Progenitor cell of endocrine pancreas (in vitro differentiated cells): Measurements from ENCODE around the gene TANC1. TPM values are rescaled to one million over a fixed set of nuclear protein-coding genes. Genes with fewer than 3 reads are reported as not detected.

Source experiments
- DNase-seq: peaks from one replicate; pipeline ENCODE4 v3.0.0; 2021; ENCODE audit warnings: low spot score; ENCODE audit not compliant: unreplicated experiment
- H3K27ac Mint-ChIP-seq: 2 replicates; pipeline ENCODE4 v1.8.0; 2021; ENCODE audit warnings: mild to moderate bottlenecking, moderate library complexity, mixed read lengths
- H3K27me3 Mint-ChIP-seq: 2 replicates; pipeline ENCODE4 v1.8.0; 2021; ENCODE audit warnings: mixed read lengths
- H3K36me3 Mint-ChIP-seq: 2 replicates; pipeline ENCODE4 v1.8.0; 2022; ENCODE audit warnings: mixed read lengths; ENCODE audit not compliant: insufficient read depth
- H3K4me1 Mint-ChIP-seq: 2 replicates; pipeline ENCODE4 v1.8.0; 2021; ENCODE audit warnings: low read depth, mixed read lengths
- H3K4me3 Mint-ChIP-seq: 2 replicates; pipeline ENCODE4 v1.8.0; 2021; ENCODE audit warnings: low read depth, mild to moderate bottlenecking, moderate library complexity, mixed read lengths
- H3K9me3 Mint-ChIP-seq: 2 replicates; pipeline ENCODE4 v1.8.0; 2021; ENCODE audit warnings: low read depth, mixed read lengths
- total RNA-seq: library from RNA; stranded (reverse); gene quantifications from 2 replicates; pipeline ENCODE4 v1.2.1, GENCODE V29; 2021
- TF ChIP-seq, protein P1 (sequence below): fragments of 200-600 bp; sonication (generic); IDR thresholded peaks from one replicate; pipeline ENCODE4 v1.5.0; 2021; ENCODE audit warnings: antibody characterized with exemption, mild to moderate bottlenecking; ENCODE audit not compliant: unreplicated experiment

Gene TANC1
- total RNA-seq, 1 donor from 2014 or later: 29.8 TPM

DNA sequence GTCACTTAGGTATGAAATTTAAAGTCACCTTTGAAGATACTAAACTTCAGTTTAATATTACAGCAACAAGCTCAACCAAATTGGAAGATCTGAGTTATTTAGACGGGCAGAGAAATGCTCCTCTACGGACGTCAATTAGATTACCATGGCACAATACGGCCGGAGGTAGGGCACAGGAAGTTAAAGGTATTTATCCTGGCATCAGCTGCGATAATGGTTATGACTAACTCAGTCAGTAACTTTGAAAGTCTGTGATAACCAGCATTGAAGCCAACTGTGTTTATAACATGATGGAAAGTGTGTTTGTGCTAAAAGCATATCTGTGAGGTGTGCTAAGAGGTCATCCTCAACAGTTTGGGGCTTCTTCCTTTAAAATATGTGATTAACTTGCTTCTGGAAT, 200.7 kb downstream of the TANC1 start:
- TF ChIP-seq, protein P1, sequence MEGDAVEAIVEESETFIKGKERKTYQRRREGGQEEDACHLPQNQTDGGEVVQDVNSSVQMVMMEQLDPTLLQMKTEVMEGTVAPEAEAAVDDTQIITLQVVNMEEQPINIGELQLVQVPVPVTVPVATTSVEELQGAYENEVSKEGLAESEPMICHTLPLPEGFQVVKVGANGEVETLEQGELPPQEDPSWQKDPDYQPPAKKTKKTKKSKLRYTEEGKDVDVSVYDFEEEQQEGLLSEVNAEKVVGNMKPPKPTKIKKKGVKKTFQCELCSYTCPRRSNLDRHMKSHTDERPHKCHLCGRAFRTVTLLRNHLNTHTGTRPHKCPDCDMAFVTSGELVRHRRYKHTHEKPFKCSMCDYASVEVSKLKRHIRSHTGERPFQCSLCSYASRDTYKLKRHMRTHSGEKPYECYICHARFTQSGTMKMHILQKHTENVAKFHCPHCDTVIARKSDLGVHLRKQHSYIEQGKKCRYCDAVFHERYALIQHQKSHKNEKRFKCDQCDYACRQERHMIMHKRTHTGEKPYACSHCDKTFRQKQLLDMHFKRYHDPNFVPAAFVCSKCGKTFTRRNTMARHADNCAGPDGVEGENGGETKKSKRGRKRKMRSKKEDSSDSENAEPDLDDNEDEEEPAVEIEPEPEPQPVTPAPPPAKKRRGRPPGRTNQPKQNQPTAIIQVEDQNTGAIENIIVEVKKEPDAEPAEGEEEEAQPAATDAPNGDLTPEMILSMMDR: no peak
- no peak for DNase-seq
- Mint-ChIP-seq H3K36me3 (peaks cover 28% of the 10 kb centered on the region), H3K27ac (no peak overlapping the region), H3K4me1 (no peaks in the 10 kb centered on the region), H3K27me3 (no peaks in the 10 kb centered on the region), H3K9me3 (no peaks in the 10 kb centered on the region), H3K4me3 (no peak overlapping the region)

- Mint-ChIP-seq H3K27me3 (no peaks in the 10 kb centered on the region), H3K36me3 (peaks cover 21% of the 10 kb centered on the region), H3K4me1 (peaks cover 9% of the 10 kb centered on the region), H3K9me3 (no peaks in the 10 kb centered on the region), H3K4me3 (no peak overlapping the region), H3K27ac (no peak overlapping the region)
- DNase-seq: no peak
- TF ChIP-seq, protein P1: no peak
These were observed 204.0 kb downstream of the TANC1 start for GRCh38 chr2:159172403-159172802.

GRCh38 chr2:159174759-159175158, 206.3 kb downstream of the TANC1 start:
- TF ChIP-seq, protein P1: no peak
- no peaks in the 10 kb centered on the region for H3K27me3 Mint-ChIP-seq
- no peak overlapping the region for H3K27ac Mint-ChIP-seq
- peaks cover 9% of the 10 kb centered on the region for H3K4me1 Mint-ChIP-seq
- no peaks in the 10 kb centered on the region for H3K9me3 Mint-ChIP-seq
- H3K4me3 Mint-ChIP-seq: no peak overlapping the region
- peaks cover 25% of the 10 kb centered on the region for H3K36me3 Mint-ChIP-seq
- no peak for DNase-seq

- Mint-ChIP-seq H3K4me3 (no peak overlapping the region), H3K27ac (no peak overlapping the region)
- no peak for DNase-seq
These were observed 206.7 kb downstream of the TANC1 start for GRCh38 chr2:159175182-159175581.

DNA sequence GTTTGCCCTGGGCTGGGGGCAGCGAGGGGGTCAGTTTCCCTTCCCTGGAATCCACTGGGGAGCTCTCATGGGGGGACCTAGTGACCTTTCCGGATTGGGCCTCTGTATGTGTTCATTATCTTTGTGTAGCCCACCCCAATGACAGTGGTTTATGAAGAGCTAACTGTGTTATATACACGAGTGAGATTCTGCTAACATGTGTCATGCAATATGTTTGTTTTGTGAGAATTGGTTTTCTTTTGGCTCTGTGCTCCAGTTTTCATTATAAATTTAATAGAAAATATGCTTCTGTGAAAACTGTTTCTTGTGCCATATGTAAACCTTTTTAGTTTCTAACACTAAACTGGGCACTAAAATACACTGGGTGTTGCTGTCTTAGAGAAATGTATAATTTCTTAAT, 207.5 kb downstream of the TANC1 start:
- DNase-seq: no peak
- Mint-ChIP-seq H3K36me3 (peaks cover 28% of the 10 kb centered on the region), H3K4me1 (peaks cover 9% of the 10 kb centered on the region), H3K4me3 (no peak overlapping the region), H3K9me3 (no peaks in the 10 kb centered on the region), H3K27ac (no peak overlapping the region), H3K27me3 (no peaks in the 10 kb centered on the region)
- TF ChIP-seq, protein P1: no peak

More at GRCh38 chr2:159175182-159175581, 206.7 kb downstream of the TANC1 start:
- no peaks in the 10 kb centered on the region for H3K27me3 Mint-ChIP-seq
- TF ChIP-seq, protein P1: no peak
- no peaks in the 10 kb centered on the region for H3K9me3 Mint-ChIP-seq
- H3K36me3 Mint-ChIP-seq: peaks cover 25% of the 10 kb centered on the region
- H3K4me1 Mint-ChIP-seq: peaks cover 9% of the 10 kb centered on the region
